AG04449 (cell line): ENCODE measurements around the gene ATP2B3.

ENCODE experiments used
- CTCF ChIA-PET: fragments of 350-600 bp; formaldehyde crosslinking; extraction: SDS; loops from one replicate; lab custom pipeline; 2021; ENCODE audit warnings: antibody characterized with exemption; lab: Yijun Ruan, JAX
- POLR2A ChIA-PET: fragments of 400-600, 350-600 bp; formaldehyde crosslinking; extraction: SDS; loops from one replicate; lab custom pipeline; 2020; ENCODE audit warnings: antibody characterized with exemption, inconsistent platforms; lab: Yijun Ruan, JAX
- DNase-seq: peaks from one replicate; pipeline ENCODE4 v3.0.0-alpha.2; 2010; ENCODE audit warnings: low read depth, low spot score
- H3K4me3 ChIP-seq: 2 replicates; pipeline ENCODE4 v1.5.1; 2011; ENCODE audit warnings: low read depth, mild to moderate bottlenecking, control low read depth, low read length
- CTCF ChIP-seq: IDR thresholded peaks from one replicate; pipeline ENCODE4 v1.5.1; 2011; ENCODE audit warnings: mild to moderate bottlenecking, moderate library complexity, low read length, control low read depth, inconsistent platforms; ENCODE audit not compliant: insufficient read depth; ENCODE audit errors: missing control alignments

The ATP2B3 gene

DNA sequence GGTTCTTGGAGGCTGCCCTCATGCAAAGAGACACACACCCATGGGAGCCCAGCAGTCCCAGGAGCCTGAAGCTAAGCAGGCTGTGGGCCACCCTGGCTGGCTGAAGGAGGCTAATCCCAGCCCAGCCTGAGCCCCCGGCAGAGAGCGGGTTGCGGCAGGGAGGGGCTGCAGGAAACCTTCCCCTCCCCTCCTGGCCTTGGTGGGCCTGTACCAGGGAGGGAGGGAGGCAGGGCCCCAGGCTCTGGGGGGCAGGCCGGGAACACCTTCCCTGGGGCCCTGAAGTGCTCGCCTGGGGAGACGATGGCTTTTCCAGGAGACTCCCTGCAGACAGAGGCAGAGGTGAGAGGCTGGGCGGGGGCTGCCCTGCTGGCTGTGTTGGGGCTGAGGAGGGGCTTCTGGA lies 19.0 kb upstream of the ATP2B3 start:
- 0 out of 2 replicates have a peak overlapping the region, but pooled peaks have one; percentile 23 for H3K4me3 ChIP-seq
- ChIA-PET POLR2A (interaction anchor here (1.0 kb wide), 1 partner anchor 8 kb away, joined by 3 read pairs; no protein-coding TSS in a partner anchor), CTCF (interaction anchor here (5.8 to 8.1 kb wide), 2 partner anchors 8 to 27 kb away, joined by 53 to 90 read pairs; partner anchors contain the start of gene HAUS7)
- TF ChIP-seq CTCF = no peak
- no peak for DNase-seq

- DNase-seq = no peak
- POLR2A ChIA-PET = interaction anchor here (1.0 kb wide), 1 partner anchor 8 kb away, joined by 3 read pairs; no protein-coding TSS in a partner anchor
- no peak for TF ChIP-seq CTCF
- CTCF ChIA-PET = interaction anchor here (8.1 kb wide), 1 partner anchor 28 kb away, joined by 90 read pairs; the partner anchor contains the start of gene HAUS7
- peak overlapping the region; percentile 29 for H3K4me3 ChIP-seq
These were observed 18.1 kb upstream of the ATP2B3 start for GRCh38 chrX:153499341-153499740.

- no peak for TF ChIP-seq CTCF
- DNase-seq = no peak
- CTCF ChIA-PET = interaction anchor here (1.0 kb wide), 1 partner anchor 28 kb away, joined by 3 read pairs; no protein-coding TSS in a partner anchor
- no peak overlapping the region; the same call in 1 of the 2 replicates for H3K4me3 ChIP-seq
- POLR2A ChIA-PET = no interaction called here
These were observed 17.6 kb upstream of the ATP2B3 start for GRCh38 chrX:153499876-153500275.

DNA sequence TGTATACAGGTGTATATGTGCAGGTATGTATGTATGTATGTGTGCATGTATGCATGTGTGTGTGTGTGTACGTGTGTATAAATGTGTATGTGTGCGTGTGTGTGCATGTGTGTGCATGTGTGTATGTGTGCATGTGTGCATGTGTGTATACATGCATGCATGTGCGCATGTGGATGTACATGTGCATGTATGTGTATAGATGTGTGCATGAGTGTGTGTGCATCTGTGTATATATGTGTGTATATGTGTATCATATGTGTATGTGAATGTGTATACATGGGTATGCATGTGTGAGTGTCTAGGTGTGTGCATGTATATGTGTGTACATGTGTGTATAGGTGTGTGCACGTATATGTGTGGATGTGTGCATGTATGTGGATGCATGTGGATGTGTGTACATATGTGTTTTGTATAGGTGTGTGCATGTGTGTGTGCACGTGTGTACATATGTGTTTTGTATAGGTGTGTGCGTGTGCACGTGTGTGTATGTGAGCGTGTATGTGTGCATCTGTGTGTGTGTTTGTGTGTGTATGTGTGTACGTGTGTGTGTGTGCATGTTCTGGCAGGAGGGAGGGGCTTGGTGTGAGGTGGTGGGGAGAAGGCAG lies 16.7 kb upstream of the ATP2B3 start:
- POLR2A ChIA-PET = no interaction called here
- TF ChIP-seq CTCF = no peak
- no peak for DNase-seq
- CTCF ChIA-PET = interaction anchor here (1.0 to 1.4 kb wide), 3 partner anchors 29 to 468 kb away, joined by 3 to 4 read pairs (median 4); no protein-coding TSS in a partner anchor
- H3K4me3 ChIP-seq = no peak overlapping the region

DNA sequence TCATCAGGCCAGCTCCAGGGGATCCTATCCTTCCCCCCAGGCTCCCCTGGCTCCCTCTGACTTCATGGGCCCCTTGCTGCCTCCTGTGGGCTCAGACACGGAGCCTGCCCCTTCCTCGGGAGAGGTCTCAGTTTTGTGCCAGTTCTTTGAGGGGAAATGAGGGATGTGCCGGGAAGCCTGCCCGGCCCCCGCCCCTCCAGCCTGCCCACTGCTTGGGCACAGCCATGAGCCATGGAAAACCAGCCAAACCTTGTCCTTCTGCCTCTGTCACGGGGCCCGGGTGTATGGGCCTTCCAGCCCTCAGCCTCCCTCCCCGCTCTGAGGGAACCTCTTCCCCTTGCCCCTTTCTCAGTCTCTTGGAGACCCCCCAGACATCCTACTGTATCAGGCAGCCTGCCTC lies 15.9 kb upstream of the ATP2B3 start:
- TF ChIP-seq CTCF = no peak
- DNase-seq = no peak
- ChIA-PET CTCF (interaction anchor here (1.0 to 1.4 kb wide), 2 partner anchors 40 to 469 kb away, joined by 4 read pairs; no protein-coding TSS in a partner anchor), POLR2A (no interaction called here)
- no peak overlapping the region for H3K4me3 ChIP-seq

GRCh38 chrX:153502131-153502530 lies 15.3 kb upstream of the ATP2B3 start:
- TF ChIP-seq CTCF = no peak
- ChIA-PET CTCF (interaction anchor here (1.4 kb wide), 1 partner anchor 469 kb away, joined by 4 read pairs; no protein-coding TSS in a partner anchor), POLR2A (no interaction called here)
- DNase-seq = no peak
- H3K4me3 ChIP-seq = no peak overlapping the region
